Panc1 (cell line): ENCODE results near the gene TRPM7.

ENCODE experiments used
- CTCF ChIP-seq: fragments of 450-650 bp; IDR thresholded peaks from 2 replicates; pipeline ENCODE4 v1.5.1; 2017; ENCODE audit warnings: mild to moderate bottlenecking
- POLR2AphosphoS5 ChIP-seq: IDR thresholded peaks from 2 replicates; pipeline ENCODE4 v1.6.1; 2012; ENCODE audit warnings: mild to moderate bottlenecking, low read depth, low read length, moderate library complexity

DNA sequence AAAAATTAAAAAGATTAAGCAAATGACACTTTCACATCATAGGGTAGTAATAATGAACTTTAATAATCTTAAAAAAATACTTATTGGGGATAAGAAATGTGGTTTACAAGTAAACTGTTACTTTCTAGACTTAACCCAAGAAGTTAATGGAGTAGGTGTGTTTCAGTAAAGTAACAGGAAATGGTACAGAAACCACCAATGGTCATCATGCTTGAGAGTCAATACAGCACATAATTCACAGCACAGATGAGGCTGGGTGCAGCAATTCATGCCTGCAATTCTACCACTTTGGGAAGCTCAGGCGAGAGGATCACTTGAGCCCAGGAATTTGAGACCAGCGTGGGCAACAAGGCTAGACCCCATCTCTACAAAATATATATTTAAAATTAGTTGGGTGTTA lies 128.6 kb downstream of the TRPM7 start:
- TF ChIP-seq POLR2AphosphoS5 (no peak), CTCF (no peak)
